SK-N-SH (cell line): Measurements from ENCODE around the gene PDZD2.

Experiments used
- CHD2 ChIP-seq: fragments of 150-350 bp; IDR thresholded peaks from 2 replicates; pipeline ENCODE4 v1.6.1; 2018; ENCODE audit warnings: low read length; ENCODE audit not compliant: partially characterized antibody
- EZH2phosphoT487 ChIP-seq: fragments of 200-600 bp; sonication (generic); IDR thresholded peaks from 2 replicates; pipeline ENCODE4 v1.6.1; 2017; ENCODE audit warnings: low read depth, mixed run types, mild to moderate bottlenecking, antibody characterized with exemption, moderate library complexity, borderline replicate concordance
- JUND ChIP-seq: IDR thresholded peaks from 2 replicates; pipeline ENCODE4 v1.4.0; 2012
- MXI1 ChIP-seq: IDR thresholded peaks from 2 replicates; pipeline ENCODE4 v1.6.1; 2012; ENCODE audit warnings: mild to moderate bottlenecking, low read depth, low read length, improper control_type of control experiment
- RAD21 ChIP-seq: IDR thresholded peaks from 2 replicates; pipeline ENCODE4 v1.6.1; 2012; ENCODE audit warnings: mild to moderate bottlenecking, low read length
- SIN3A ChIP-seq: IDR thresholded peaks from 2 replicates; pipeline ENCODE4 v1.6.1; 2012; ENCODE audit warnings: low read depth, mild to moderate bottlenecking, low read length, moderate library complexity, borderline replicate concordance
- SMC3 ChIP-seq: IDR thresholded peaks from 2 replicates; pipeline ENCODE4 v1.6.1; 2012; ENCODE audit warnings: low read depth, low read length, improper control_type of control experiment
- TAF1 ChIP-seq: IDR thresholded peaks from 2 replicates; pipeline ENCODE4 v1.6.1; 2012; ENCODE audit warnings: low read depth, mild to moderate bottlenecking, low read length, moderate library complexity, borderline replicate concordance
- TEAD4 ChIP-seq: IDR thresholded peaks from 2 replicates; pipeline ENCODE4 v1.4.0; 2012; ENCODE audit warnings: mild to moderate bottlenecking, borderline replicate concordance; ENCODE audit not compliant: insufficient read depth
- TF ChIP-seq, protein P1 (sequence below): fragments of 200-600 bp; sonication (generic); IDR thresholded peaks from 2 replicates; pipeline ENCODE4 v1.6.1; 2017; ENCODE audit warnings: antibody characterized with exemption, mild to moderate bottlenecking, moderate library complexity
- TF ChIP-seq, protein P2 (sequence below): fragments of 150-350 bp; IDR thresholded peaks from 2 replicates; pipeline ENCODE4 v1.6.1; 2016; ENCODE audit warnings: mild to moderate bottlenecking, low read depth, low read length
- TF ChIP-seq, protein P3 (sequence below): IDR thresholded peaks from 2 replicates; pipeline ENCODE4 v1.4.0; 2012; ENCODE audit warnings: low read depth

DNA sequence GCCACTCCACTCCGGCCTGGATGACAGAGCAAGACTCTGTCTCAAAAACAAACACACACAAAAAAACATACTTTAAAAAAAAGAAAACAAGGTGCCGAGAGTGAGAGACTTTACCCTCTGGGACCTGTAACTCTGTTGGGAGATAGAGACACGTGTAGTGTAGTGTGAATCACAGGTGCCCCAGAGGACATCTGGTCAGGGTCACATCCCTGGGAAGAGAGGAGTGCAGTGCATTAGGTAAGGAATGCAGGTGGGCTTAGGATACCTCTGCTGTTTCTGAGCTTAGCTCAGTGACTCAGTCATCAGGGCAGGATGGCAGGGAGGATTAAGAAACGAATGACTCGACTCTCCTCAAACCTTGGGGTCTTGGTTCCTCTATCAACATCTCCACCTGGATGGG, 360.5 kb downstream of the PDZD2 start:
- TF ChIP-seq TAF1 (no peak), SMC3 (no peak), CHD2 (no peak), RAD21 (no peak), JUND (no peak), EZH2phosphoT487 (no peak), TEAD4 (no peak), MXI1 (no peak), SIN3A (no peak)
- TF ChIP-seq, protein P1, sequence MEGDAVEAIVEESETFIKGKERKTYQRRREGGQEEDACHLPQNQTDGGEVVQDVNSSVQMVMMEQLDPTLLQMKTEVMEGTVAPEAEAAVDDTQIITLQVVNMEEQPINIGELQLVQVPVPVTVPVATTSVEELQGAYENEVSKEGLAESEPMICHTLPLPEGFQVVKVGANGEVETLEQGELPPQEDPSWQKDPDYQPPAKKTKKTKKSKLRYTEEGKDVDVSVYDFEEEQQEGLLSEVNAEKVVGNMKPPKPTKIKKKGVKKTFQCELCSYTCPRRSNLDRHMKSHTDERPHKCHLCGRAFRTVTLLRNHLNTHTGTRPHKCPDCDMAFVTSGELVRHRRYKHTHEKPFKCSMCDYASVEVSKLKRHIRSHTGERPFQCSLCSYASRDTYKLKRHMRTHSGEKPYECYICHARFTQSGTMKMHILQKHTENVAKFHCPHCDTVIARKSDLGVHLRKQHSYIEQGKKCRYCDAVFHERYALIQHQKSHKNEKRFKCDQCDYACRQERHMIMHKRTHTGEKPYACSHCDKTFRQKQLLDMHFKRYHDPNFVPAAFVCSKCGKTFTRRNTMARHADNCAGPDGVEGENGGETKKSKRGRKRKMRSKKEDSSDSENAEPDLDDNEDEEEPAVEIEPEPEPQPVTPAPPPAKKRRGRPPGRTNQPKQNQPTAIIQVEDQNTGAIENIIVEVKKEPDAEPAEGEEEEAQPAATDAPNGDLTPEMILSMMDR = no peak
- TF ChIP-seq, protein P2, sequence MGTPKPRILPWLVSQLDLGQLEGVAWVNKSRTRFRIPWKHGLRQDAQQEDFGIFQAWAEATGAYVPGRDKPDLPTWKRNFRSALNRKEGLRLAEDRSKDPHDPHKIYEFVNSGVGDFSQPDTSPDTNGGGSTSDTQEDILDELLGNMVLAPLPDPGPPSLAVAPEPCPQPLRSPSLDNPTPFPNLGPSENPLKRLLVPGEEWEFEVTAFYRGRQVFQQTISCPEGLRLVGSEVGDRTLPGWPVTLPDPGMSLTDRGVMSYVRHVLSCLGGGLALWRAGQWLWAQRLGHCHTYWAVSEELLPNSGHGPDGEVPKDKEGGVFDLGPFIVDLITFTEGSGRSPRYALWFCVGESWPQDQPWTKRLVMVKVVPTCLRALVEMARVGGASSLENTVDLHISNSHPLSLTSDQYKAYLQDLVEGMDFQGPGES = no peak
- TF ChIP-seq, protein P3, sequence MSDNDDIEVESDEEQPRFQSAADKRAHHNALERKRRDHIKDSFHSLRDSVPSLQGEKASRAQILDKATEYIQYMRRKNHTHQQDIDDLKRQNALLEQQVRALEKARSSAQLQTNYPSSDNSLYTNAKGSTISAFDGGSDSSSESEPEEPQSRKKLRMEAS = no peak
